SK-N-DZ (cell line): Measurements from ENCODE around the gene HIPK2.

Experiments used
- DNase-seq: peaks from one replicate; pipeline ENCODE4 v3.0.0-alpha.2; 2015; ENCODE audit warnings: low spot score

Gene HIPK2

DNA sequence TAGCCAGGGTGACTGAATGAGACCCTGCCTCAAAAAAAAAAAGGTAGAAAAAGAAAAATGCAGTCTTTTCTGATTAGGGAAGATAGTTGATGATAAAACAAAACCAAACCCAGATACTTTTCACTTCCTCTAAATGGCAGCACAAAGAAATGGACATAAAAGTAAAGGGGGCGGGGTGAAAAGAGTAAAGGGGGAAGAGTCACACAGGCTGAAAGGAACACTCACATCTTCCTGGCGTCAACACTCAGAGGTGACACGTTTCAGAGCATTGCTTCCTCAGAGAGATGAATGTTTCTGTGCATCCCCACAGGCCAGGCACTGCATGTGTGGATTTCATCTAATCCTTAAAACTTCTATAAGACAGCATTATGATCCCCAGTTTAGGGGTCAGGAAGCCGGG is 81.2 kb downstream of the HIPK2 start:
- DNase-seq = no peak

DNA sequence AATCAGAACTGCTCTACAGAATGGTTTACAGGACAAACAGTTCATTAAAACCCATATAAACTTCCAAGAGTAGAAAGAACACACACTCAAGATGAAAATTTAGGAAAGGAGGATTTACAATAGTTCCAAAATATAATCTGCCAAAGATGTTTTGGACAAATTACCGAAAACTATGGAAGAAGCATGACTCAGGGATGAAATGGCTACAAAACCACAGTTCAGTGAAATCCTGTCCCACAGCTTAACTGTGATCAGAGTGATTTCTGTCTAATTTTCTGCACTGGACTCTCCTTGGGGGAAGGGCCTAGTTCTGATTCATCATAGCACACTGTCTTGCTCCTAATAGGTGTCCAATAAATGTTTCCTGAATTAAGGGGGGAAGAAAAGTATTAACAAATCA is 82.2 kb downstream of the HIPK2 start:
- DNase-seq = no peak

GRCh38 chr7:139695051-139695450 is 82.7 kb downstream of the HIPK2 start:
- no peak for DNase-seq

- DNase-seq = peak; percentile 45
These were observed 83.5 kb downstream of the HIPK2 start for GRCh38 chr7:139694389-139694676.

DNA sequence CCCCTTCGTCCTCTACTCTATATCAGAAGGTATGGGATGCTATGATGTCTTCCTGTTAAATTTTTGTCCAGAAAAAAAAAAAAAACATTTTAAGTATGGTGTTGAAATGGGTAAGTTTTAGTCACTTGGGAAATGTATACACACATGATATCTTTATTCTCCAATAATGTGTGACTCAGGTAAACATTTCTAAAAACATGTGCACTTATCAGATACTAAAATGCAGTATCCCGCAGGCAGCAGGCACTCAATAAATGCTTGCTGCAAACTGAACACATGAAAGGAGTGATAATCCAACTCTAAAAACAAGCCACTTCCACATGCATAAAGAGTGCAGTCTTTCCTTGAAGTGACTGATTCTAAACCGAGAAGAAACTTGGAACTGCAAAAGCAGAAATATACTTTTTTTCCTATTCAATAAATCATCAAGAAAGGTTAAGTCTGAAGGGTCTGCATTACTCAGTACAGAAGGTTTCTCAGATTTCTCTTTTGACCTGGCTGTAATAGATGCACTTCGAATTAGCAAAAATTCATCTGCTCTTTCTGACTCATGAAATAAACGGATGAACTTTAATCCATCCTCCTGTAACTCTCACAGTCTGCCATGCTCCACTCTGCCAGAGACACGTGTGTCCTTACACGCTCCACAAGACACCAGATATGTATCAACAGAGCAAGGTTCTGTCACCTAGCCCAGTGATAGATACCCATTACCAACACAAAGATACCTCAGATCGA is 84.0 kb downstream of the HIPK2 start:
- DNase-seq = no peak

DNA sequence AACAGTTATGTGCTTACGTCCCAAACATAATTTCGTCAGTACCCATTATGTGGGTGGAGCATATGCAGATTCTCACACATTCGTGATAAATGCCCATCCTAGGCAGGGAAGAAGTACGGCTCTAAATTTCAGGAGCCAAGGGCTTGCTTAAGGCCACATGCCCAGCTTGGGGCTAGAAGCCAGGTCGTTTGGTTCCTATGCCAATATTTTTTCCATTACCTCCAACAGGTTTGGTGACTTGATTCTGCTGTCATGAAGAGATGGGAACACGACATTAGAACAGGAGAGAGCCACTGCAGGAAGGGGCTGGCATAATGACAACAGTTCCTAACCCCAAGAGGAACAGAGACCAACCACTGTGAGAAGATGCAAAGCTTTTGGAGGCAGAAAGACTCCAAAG is 85.1 kb downstream of the HIPK2 start:
- DNase-seq = no peak

GRCh38 chr7:139691253-139691781 is 86.5 kb downstream of the HIPK2 start:
- no peak for DNase-seq

- no peak for DNase-seq
These were observed 89.7 kb downstream of the HIPK2 start for GRCh38 chr7:139687980-139688632.

DNA sequence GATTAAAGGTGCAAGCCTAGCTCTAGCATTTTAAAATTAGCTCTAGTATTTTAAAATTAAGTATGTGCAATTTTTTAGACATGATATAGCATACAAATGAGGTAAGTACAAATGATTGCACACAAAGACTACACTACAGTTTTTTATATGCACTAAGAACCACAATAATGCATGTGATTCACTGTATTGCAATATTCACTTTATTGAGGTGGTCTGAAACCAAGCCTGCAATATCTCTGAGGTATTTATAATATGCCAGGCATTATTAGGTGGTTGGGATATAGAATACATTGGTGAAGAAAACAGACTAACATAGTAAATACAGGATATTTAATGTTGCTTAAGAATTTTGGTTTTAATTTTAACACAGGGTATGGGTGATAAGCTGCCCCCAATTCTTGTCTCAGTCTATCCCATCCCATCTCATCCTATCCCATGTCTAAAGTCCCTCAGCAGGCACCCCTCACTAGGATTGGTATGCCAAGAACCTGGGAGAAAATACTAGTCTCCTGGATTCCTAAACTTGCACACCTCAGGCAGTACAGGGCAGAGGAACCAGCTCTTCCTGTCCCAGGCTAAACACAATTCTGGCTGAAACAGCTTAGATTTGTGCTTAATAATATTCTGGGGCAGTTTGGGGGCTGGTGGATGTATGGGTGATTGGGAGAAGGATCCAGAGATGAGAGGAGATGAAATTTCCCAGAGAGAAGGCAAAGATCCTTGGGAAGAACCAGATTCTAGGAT is 90.4 kb downstream of the HIPK2 start:
- no peak for DNase-seq

DNA sequence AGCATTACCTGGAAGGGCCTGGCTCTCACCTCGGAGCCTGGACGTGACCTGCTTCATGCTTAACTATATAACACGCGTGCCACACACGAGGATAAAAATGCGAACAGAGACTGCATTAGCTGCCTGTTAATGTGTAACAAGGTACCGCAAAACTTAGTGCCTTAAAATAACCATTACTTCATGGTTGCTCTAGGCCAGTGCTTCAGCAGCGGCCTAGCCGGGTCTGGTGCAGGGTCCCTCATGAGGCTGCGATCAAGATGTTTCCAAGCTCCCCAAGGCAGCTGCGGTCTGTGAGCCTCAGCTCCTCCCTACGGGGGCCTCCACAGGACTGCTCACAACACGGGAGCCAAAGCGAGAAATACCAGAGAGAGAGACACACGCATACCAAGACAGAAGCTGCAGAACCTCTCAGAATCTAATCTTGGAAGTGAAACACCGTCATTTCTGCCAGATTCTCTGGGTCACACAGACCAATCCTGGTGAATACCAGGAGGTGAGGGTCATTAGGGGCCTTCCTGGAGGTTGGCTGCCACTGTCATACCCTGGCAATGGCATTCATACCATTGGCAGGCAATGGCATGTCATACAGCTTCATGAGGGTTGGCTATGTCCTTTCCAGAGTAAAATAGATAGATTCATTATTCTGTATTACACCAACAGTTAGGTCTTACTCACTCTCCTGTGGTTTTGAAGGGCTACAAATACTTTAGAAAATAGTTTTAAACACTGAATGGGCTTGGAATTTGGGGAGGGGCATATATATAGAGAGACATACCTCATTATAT is 94.5 kb downstream of the HIPK2 start:
- no peak for DNase-seq

DNA sequence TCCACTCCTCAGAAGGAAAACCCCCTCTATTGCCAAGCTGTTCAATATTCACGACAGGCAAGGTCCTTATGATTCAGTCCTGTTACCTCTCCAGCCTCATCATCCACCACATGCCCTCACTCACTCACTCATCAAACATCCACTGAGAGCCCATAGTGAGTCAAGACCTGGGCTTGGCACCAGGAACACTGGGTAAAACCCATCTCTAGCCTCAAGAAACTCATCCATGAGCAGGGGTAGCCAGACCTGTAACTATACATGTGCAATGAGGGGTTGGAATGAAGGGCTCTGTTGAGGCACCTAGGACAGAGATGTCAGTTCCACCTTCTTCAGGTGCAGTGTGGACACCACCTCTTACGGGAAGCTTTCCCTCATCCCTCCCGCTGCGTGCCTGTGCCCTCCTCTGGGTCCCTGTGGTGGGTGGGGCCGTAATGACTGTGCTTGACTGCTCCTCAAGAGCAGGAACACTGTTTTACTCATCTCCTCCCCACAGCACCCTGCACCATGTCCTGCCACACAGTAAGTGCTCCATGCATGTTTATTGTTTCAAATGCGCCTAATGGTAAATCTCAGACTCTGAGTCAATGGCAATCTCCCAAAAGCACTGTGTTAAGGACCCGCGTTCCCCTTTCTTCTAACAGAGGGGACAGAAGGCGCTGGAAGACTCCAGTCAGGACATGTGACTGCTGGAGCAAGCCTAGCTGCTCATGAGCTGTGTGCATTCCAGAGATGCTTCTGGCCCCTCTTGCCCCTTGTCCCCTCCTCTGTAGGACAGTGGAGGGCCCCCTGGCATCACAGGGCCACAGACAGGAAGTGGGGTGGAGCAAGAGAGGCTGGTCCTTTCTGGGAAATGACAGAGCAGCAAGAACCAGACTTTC is 95.4 kb downstream of the HIPK2 start:
- no peak for DNase-seq

- no peak for DNase-seq
These were observed 96.0 kb downstream of the HIPK2 start for GRCh38 chr7:139681812-139682135.

DNA sequence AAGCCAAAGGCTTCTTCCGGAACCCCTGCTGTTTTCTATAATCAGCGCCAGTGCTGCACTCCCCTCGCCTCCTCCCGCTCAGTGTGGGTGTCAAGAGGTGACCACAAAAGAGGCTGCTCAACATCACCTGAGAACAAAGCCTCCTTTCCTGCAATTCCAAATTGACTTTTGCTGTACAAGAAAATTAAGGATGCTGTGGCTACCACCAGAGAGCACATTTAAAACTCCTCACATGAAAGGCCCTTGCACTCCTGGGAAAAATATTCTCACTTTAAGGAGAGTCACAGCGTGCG is 96.4 kb downstream of the HIPK2 start:
- DNase-seq = no peak

GRCh38 chr7:139680676-139681462 is 96.9 kb downstream of the HIPK2 start:
- DNase-seq = no peak

- no peak for DNase-seq
These were observed 97.8 kb downstream of the HIPK2 start for GRCh38 chr7:139679731-139680594.

GRCh38 chr7:139676390-139676789 is 101.4 kb downstream of the HIPK2 start:
- DNase-seq = no peak

DNA sequence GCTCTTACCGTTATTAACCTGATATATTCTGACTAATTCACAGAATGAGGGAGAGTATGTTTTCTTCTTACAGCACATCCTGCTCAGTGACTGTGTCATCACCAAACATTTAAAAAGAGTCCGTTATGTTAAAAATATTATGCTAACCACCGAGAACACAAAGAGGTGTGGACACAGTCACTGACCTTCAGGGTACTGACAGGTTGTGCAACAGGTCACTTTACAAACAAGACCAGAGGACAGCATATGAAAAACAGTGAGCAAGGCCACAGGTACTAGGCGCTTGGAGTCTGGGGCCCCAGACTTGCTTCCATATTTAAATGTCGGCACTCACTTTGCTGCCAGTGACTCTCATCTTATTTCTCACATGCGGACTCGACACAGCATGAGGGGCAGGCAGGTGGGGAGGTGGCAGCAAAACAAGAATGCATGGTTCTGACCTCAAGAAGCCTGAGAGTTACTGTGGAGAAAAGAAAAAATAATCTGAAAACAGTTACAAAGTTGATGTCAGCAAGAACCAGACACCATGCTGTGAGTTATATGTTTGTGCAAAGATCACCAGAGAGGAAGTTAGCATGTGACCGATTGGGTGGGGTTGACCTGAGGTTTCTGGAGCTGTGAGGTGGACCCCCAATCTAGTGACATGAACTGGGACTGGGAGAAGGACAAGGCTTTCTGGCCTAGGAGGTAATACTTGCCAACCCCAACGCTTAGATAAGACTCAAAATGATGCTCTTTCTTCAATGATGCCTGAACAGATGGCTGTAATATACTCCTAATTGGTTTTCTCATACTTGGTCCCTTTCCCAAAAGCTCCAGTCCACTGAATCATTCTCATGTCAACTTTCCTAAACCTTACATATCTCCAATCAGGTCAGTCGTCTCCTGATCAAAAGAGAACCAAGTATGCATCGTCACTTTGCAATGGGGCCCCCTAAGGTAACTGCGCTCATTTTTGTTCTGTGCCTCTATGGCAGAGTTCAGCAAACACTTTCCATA is 102.4 kb downstream of the HIPK2 start:
- no peak for DNase-seq

DNA sequence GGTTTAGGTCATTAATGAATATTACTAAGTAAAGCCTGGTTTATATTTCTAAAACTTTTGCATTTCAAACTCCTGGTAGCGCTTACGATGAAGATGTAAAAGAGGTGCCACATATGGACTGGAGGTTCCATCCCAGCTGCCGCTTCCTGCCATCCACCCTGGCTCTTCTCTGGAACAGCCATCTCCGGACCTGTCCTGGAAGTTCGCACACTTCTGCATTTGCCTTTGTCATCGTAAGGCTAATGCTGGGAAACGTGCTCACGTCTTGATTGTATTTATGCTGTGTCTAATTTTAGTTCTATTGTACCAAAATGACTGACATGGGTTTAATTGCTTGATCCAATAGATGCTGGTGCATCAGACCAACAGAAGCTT is 103.1 kb downstream of the HIPK2 start:
- no peak for DNase-seq
